SK-N-SH (cell line): ENCODE results near the gene GRB10. TPM values are rescaled to one million over a fixed set of nuclear protein-coding genes. Genes with fewer than 3 reads are reported as not detected.

Experiments
- CTCF ChIA-PET: fragments of 300-600, 350-600 bp; formaldehyde crosslinking; extraction: SDS; loops from one replicate; lab custom pipeline; 2021; lab: Yijun Ruan, JAX
- POLR2A ChIA-PET: fragments of 350-600 bp; sonication (Branson Sonifier 250); formaldehyde crosslinking; extraction: SDS; loops from one replicate; lab custom pipeline; 2020; ENCODE audit warnings: antibody characterized with exemption, inconsistent platforms; lab: Yijun Ruan, JAX
- DNase-seq: peaks from one replicate; pipeline ENCODE4 v3.0.0; 2012
- H2AFZ ChIP-seq: fragments of 200-600 bp; sonication (generic); 2 replicates; pipeline ENCODE4 v1.8.1; 2016; ENCODE audit warnings: antibody characterized with exemption, mild to moderate bottlenecking, low read depth
- H3F3A ChIP-seq: fragments of 200-600 bp; sonication (generic); replicated peaks from 2 replicates; pipeline ENCODE3; 2016; ENCODE audit warnings: antibody characterized with exemption, mild to moderate bottlenecking; ENCODE audit not compliant: insufficient read depth
- H3K27ac ChIP-seq, 2 experiments: fragments of 200-500 bp in 1 of 2; fragments of 200-600 bp in 1 of 2; sonication (Bioruptor generic) in 1 of 2; sonication (generic), shearing (Covaris generic) in 1 of 2; 2 replicates each; pipeline versions ENCODE4 v1.5.1 to v1.6.1; 2014 to 2016; ENCODE audit warnings: low read depth in 2 of 2, inconsistent platforms in 1 of 2, low read length in 1 of 2, mild to moderate bottlenecking in 1 of 2, mixed read lengths in 1 of 2
- H3K27me3 ChIP-seq: fragments of 200-600 bp; sonication (generic), shearing (Covaris generic); 2 replicates; pipeline ENCODE4 v1.6.1; 2016; ENCODE audit warnings: mixed run types; ENCODE audit not compliant: insufficient read depth
- H3K36me3 ChIP-seq, 2 experiments: fragments of 200-500 bp in 1 of 2; fragments of 200-600 bp in 1 of 2; sonication (Bioruptor generic) in 1 of 2; sonication (generic) in 1 of 2; replicated peaks in 1 of 2; 2 replicates each; pipeline versions ENCODE3 to v1.5.1; 2014 to 2016; ENCODE audit warnings: low read length in 1 of 2, mild to moderate bottlenecking in 1 of 2; ENCODE audit not compliant: insufficient read depth in 2 of 2, control insufficient read depth in 1 of 2
- H3K4me1 ChIP-seq, 2 experiments: fragments of 200-500 bp in 1 of 2; fragments of 200-600 bp in 1 of 2; sonication (Bioruptor generic) in 1 of 2; sonication (generic), shearing (Covaris generic) in 1 of 2; 2 replicates each; pipeline versions ENCODE4 v1.5.1 to v1.6.1; 2014 to 2016; ENCODE audit warnings: low read depth in 1 of 2, low read length in 1 of 2, mixed run types in 1 of 2; ENCODE audit not compliant: insufficient read depth in 2 of 2, control insufficient read depth in 1 of 2
- H3K4me2 ChIP-seq: fragments of 200-600 bp; sonication (generic), shearing (Covaris generic); 2 replicates; pipeline ENCODE4 v1.6.1; 2017; ENCODE audit warnings: mixed run types
- H3K4me3 ChIP-seq, 2 experiments: fragments of 200-500 bp in 1 of 2; fragments of 200-600 bp in 1 of 2; sonication (Bioruptor generic) in 1 of 2; sonication (generic), shearing (Covaris generic) in 1 of 2; 2 replicates each; pipeline versions ENCODE4 v1.5.1 to v1.8.1; 2014 to 2016; ENCODE audit warnings: low read depth in 2 of 2, inconsistent platforms in 1 of 2, low read length in 1 of 2, mild to moderate bottlenecking in 1 of 2, mixed read lengths in 1 of 2, moderate library complexity in 1 of 2
- H3K79me2 ChIP-seq: fragments of 200-600 bp; sonication (generic); 2 replicates; pipeline ENCODE4 v1.8.1; 2017; ENCODE audit warnings: mild to moderate bottlenecking; ENCODE audit not compliant: insufficient read depth
- H3K9ac ChIP-seq: fragments of 200-600 bp; sonication (generic); 2 replicates; pipeline ENCODE4 v1.6.1; 2017; ENCODE audit warnings: mixed run types
- H3K9me2 ChIP-seq: fragments of 200-600 bp; sonication (generic); 2 replicates; pipeline ENCODE4 v1.6.1; 2017; ENCODE audit warnings: mixed run types
- H3K9me3 ChIP-seq: fragments of 200-600 bp; sonication (generic); 2 replicates; pipeline ENCODE4 v1.6.1; 2017; ENCODE audit warnings: mixed run types, mild to moderate bottlenecking, moderate library complexity
- H4K20me1 ChIP-seq: fragments of 200-600 bp; sonication (generic); 2 replicates; pipeline ENCODE4 v1.6.1; 2017; ENCODE audit warnings: mild to moderate bottlenecking, mixed run types; ENCODE audit not compliant: insufficient read depth
- CHD2 ChIP-seq: fragments of 150-350 bp; IDR thresholded peaks from 2 replicates; pipeline ENCODE4 v1.6.1; 2018; ENCODE audit warnings: low read length; ENCODE audit not compliant: partially characterized antibody
- CTCF ChIP-seq: fragments of 200-600 bp; sonication (generic); IDR thresholded peaks from 2 replicates; pipeline ENCODE4 v1.6.1; 2017; ENCODE audit warnings: antibody characterized with exemption, mild to moderate bottlenecking, moderate library complexity
- EP300 ChIP-seq, 2 experiments: IDR thresholded peaks; 2 replicates each; pipeline versions ENCODE4 v1.4.0 to v1.6.1; 2012; ENCODE audit warnings: borderline replicate concordance in 1 of 2, low read depth in 1 of 2, low read length in 1 of 2
- EZH2phosphoT487 ChIP-seq: fragments of 200-600 bp; sonication (generic); IDR thresholded peaks from 2 replicates; pipeline ENCODE4 v1.6.1; 2017; ENCODE audit warnings: low read depth, mixed run types, mild to moderate bottlenecking, antibody characterized with exemption, moderate library complexity, borderline replicate concordance
- FOXJ3 ChIP-seq: sonication (generic); formaldehyde crosslinking; IDR thresholded peaks from 2 replicates; pipeline ENCODE4 v1.5.1; 2020; ENCODE audit warnings: mild to moderate bottlenecking, missing genetic modification reagents
- GATA2 ChIP-seq: sonication (generic); formaldehyde crosslinking; IDR thresholded peaks from 2 replicates; pipeline ENCODE4 v1.5.0; 2020; ENCODE audit warnings: mild to moderate bottlenecking, missing genetic modification reagents
- MEF2A ChIP-seq: IDR thresholded peaks from 2 replicates; pipeline ENCODE4 v1.4.0; 2012; ENCODE audit warnings: low read depth, borderline replicate concordance
- PBX3 ChIP-seq: IDR thresholded peaks from 2 replicates; pipeline ENCODE4; 2012
- POLR2AphosphoS5 ChIP-seq: IDR thresholded peaks from 2 replicates; pipeline ENCODE4 v1.6.1; 2012; ENCODE audit warnings: low read depth, low read length
- REST ChIP-seq: IDR thresholded peaks from 2 replicates; pipeline ENCODE4 v1.6.1; 2012; ENCODE audit warnings: mild to moderate bottlenecking, low read depth, low read length, moderate library complexity
- RFX5 ChIP-seq: IDR thresholded peaks from 2 replicates; pipeline ENCODE4 v1.6.1; 2012; ENCODE audit warnings: mild to moderate bottlenecking, improper control_type of control experiment, low read length
- RXRA ChIP-seq: IDR thresholded peaks from 2 replicates; pipeline ENCODE4 v1.4.0; 2012; ENCODE audit warnings: low read depth, mild to moderate bottlenecking, borderline replicate concordance
- SIN3A ChIP-seq: IDR thresholded peaks from 2 replicates; pipeline ENCODE4 v1.6.1; 2012; ENCODE audit warnings: low read depth, mild to moderate bottlenecking, low read length, moderate library complexity, borderline replicate concordance
- TEAD4 ChIP-seq: IDR thresholded peaks from 2 replicates; pipeline ENCODE4 v1.4.0; 2012; ENCODE audit warnings: mild to moderate bottlenecking, borderline replicate concordance; ENCODE audit not compliant: insufficient read depth
- USF1 ChIP-seq: IDR thresholded peaks from 2 replicates; pipeline ENCODE4 v1.4.0; 2012; ENCODE audit warnings: low read depth, borderline replicate concordance
- polyA plus RNA-seq, 3 experiments: library from polyadenylated mRNA; depleted of rRNA; stranded (reverse); fragments of >200 nt; gene quantifications; 2 replicates each; pipeline ENCODE4 v1.2.3, GENCODE V29; 2012

Gene GRB10
- polyA plus RNA-seq, 1 of the 3 experiments (the other 2 are of a cell fraction) = 5.1 TPM

- Histone ChIP-seq H2AFZ (no peak overlapping the region), H3K36me3 (no peaks in the 10 kb centered on the region), H3K9me3 (no peaks in the 10 kb centered on the region), H3K27me3 (no peaks in the 10 kb centered on the region), H3K27ac (no peak overlapping the region), H3K4me3 (no peak overlapping the region), H3K9me2 (no peaks in the 10 kb centered on the region), H3K4me2 (no peak overlapping the region), H4K20me1 (peaks cover 92% of the 10 kb centered on the region), H3K9ac (no peak overlapping the region), H3K79me2 (peaks cover 98% of the 10 kb centered on the region), H3K4me1 (peaks cover 0 to 15% of the 10 kb centered on the region in 2 experiments; a peak in 2 of 4 replicates), H3F3A (peaks cover 6% of the 10 kb centered on the region)
- ChIA-PET POLR2A (no interaction called here), CTCF (interaction anchor here (1.0 kb wide), 1 partner anchor 31 kb away, joined by 3 read pairs; no protein-coding TSS in a partner anchor)
- no peak for DNase-seq
- TF ChIP-seq PBX3 (no peak), USF1 (no peak), EP300 (IDR thresholded peaks at IDR 0.05; ENCODE audit: borderline replicate concordance in 1 of 2, low read depth in 1 of 2, low read length in 1 of 2) (no peak), CTCF (no peak), CHD2 (no peak), REST (no peak), TEAD4 (no peak), MEF2A (no peak), RFX5 (no peak), GATA2 (CRISPR knock-in tag) (no peak), RXRA (no peak), POLR2AphosphoS5 (no peak), EZH2phosphoT487 (no peak), SIN3A (no peak), FOXJ3 (no peak)
Observed at GRCh38 chr7:50735333-50735732, 47.4 kb downstream of the GRB10 start.
